HCT116 (cell line): ENCODE data around the gene CAP1. TPM values are rescaled to one million over a fixed set of nuclear protein-coding genes. Genes with fewer than 3 reads are reported as not detected.

Source experiments
- ATAC-seq: fragments of 200-7000 bp; cut with Tn5 transposase; 2 replicates; pipeline ENCODE4 v1.9.1; 2020; ENCODE audit warnings: mild to moderate bottlenecking, moderate library complexity
- BruUV-seq: library from RNA; stranded (reverse); fragments of 400-500 nt; replicated peaks from 2 replicates; lab custom pipeline; 2021; lab: Mats Ljungman, UMichigan
- CTCF ChIA-PET: fragments of 300-600 bp; sonication (Branson Sonifier 250); formaldehyde crosslinking; loops from one replicate; lab custom pipeline; 2021; ENCODE audit warnings: antibody characterized with exemption; lab: Charles Lee
- POLR2A ChIA-PET: fragments of 300-600, 350-600 bp; sonication (Branson Sonifier 250); formaldehyde crosslinking; loops from one replicate; lab custom pipeline; 2021; ENCODE audit warnings: antibody characterized with exemption; lab: Charles Lee
- RAD21 ChIA-PET, 2 experiments: fragments of 300-600 bp; sonication (Branson Sonifier 250); formaldehyde crosslinking; loops; one replicate each; lab custom pipeline; 2023; ENCODE audit warnings: low total read pairs in 2 of 2; ENCODE audit not compliant: uncharacterized antibody in 2 of 2, unreplicated experiment in 2 of 2, low non-redundant PET in 1 of 2; lab: Charles Lee
- DNase-seq: peaks from one replicate; pipeline ENCODE4 v3.0.0-alpha.2; 2010; ENCODE audit warnings: low read depth, low spot score
- H2AFZ ChIP-seq: fragments of 200-600 bp; shearing (Covaris generic), sonication (generic); 2 replicates; pipeline ENCODE4 v1.6.1; 2017; ENCODE audit warnings: low read depth, mixed run types, mixed read lengths, antibody characterized with exemption, low read length; ENCODE audit not compliant: poor library complexity, severe bottlenecking
- H3K27ac ChIP-seq: 2 replicates; pipeline ENCODE4 v1.5.1; 2012; ENCODE audit warnings: low read depth, low read length
- H3K27me3 ChIP-seq: fragments of 200-600 bp; sonication (generic); 2 replicates; pipeline ENCODE4 v1.6.1; 2016; ENCODE audit warnings: mixed run types, low read length, mixed read lengths; ENCODE audit not compliant: insufficient read depth
- H3K36me3 ChIP-seq, 2 experiments: fragments of 200-500 bp in 1 of 2; fragments of 200-600 bp in 1 of 2; sonication (Bioruptor generic) in 1 of 2; sonication (generic) in 1 of 2; 2 replicates each; pipeline versions ENCODE4 v1.5.1 to v1.6.1; 2014 to 2016; ENCODE audit warnings: low read length in 2 of 2, inconsistent platforms in 1 of 2, mixed read lengths in 1 of 2, mixed run types in 1 of 2; ENCODE audit not compliant: insufficient read depth in 2 of 2, control insufficient read depth in 1 of 2
- H3K4me1 ChIP-seq, 2 experiments: fragments of 200-600 bp in 1 of 2; sonication (generic) in 1 of 2; 2 replicates each; pipeline versions ENCODE4 v1.5.1 to v1.6.1; 2012 to 2017; ENCODE audit warnings: low read length in 2 of 2, inconsistent platforms in 1 of 2, mild to moderate bottlenecking in 1 of 2, mixed read lengths in 1 of 2, mixed run types in 1 of 2, moderate library complexity in 1 of 2; ENCODE audit not compliant: insufficient read depth in 2 of 2, control insufficient read depth in 1 of 2
- H3K4me2 ChIP-seq: fragments of 200-600 bp; sonication (generic); 2 replicates; pipeline ENCODE4 v1.6.1; 2017; ENCODE audit warnings: mixed run types, low read length, mixed read lengths
- H3K4me3 ChIP-seq, 2 experiments: fragments of 200-600 bp in 1 of 2; sonication (generic) in 1 of 2; replicated peaks in 1 of 2; 2 replicates each; pipeline ENCODE4 v1.5.1; 2011 to 2016; ENCODE audit warnings: low read length in 2 of 2, control low read depth in 1 of 2, low read depth in 1 of 2, mild to moderate bottlenecking in 1 of 2, mixed read lengths in 1 of 2, mixed run types in 1 of 2
- H3K79me2 ChIP-seq: fragments of 200-600 bp; sonication (generic); 2 replicates; pipeline ENCODE4 v1.6.1; 2017; ENCODE audit warnings: mild to moderate bottlenecking, mixed run types, low read length, moderate library complexity, mixed read lengths; ENCODE audit not compliant: insufficient read depth
- H3K9ac ChIP-seq: fragments of 200-600 bp; sonication (generic); 2 replicates; pipeline ENCODE4 v1.6.1; 2016; ENCODE audit warnings: low read length, mixed read lengths
- H3K9me2 ChIP-seq: fragments of 200-600 bp; sonication (generic), shearing (Covaris generic); 2 replicates; pipeline ENCODE4 v1.6.1; 2017; ENCODE audit warnings: mixed run types, mild to moderate bottlenecking, moderate library complexity; ENCODE audit not compliant: insufficient read depth
- H3K9me3 ChIP-seq, 2 experiments: fragments of 200-500 bp in 1 of 2; fragments of 200-600 bp in 1 of 2; sonication (Bioruptor generic) in 1 of 2; sonication (generic) in 1 of 2; 2 replicates each; pipeline ENCODE4 v1.6.1; 2014 to 2017; ENCODE audit warnings: low read length in 2 of 2, mixed read lengths in 2 of 2, inconsistent platforms in 1 of 2, low read depth in 1 of 2, mild to moderate bottlenecking in 1 of 2, mixed run types in 1 of 2, moderate library complexity in 1 of 2; ENCODE audit not compliant: control insufficient read depth in 1 of 2, insufficient read depth in 1 of 2
- H4K20me1 ChIP-seq: fragments of 200-600 bp; sonication (generic), shearing (Covaris generic); 2 replicates; pipeline ENCODE4 v1.6.1; 2017; ENCODE audit warnings: mixed run types, mild to moderate bottlenecking, moderate library complexity; ENCODE audit not compliant: insufficient read depth
- EGR1 ChIP-seq: IDR thresholded peaks from 2 replicates; pipeline ENCODE4 v1.6.1; 2012; ENCODE audit warnings: low read depth
- EZH2phosphoT487 ChIP-seq: fragments of 200-600 bp; IDR thresholded peaks from 2 replicates; pipeline ENCODE4 v1.6.1; 2018; ENCODE audit warnings: antibody characterized with exemption, borderline replicate concordance
- RAD21 ChIP-seq: IDR thresholded peaks from 2 replicates; pipeline ENCODE4 v1.6.1; 2012; ENCODE audit warnings: low read depth, mild to moderate bottlenecking
- TCF7L2 ChIP-seq: IDR thresholded peaks from 2 replicates; pipeline ENCODE4 v1.7.0; 2011; ENCODE audit warnings: borderline replicate concordance, inconsistent platforms; ENCODE audit not compliant: insufficient read depth, insufficient read length; ENCODE audit errors: extremely low read depth
- ZNF274 ChIP-seq: fragments of 200-500 bp; sonication (Bioruptor generic); IDR thresholded peaks from 2 replicates; pipeline ENCODE4 v1.6.1; 2014; ENCODE audit warnings: mild to moderate bottlenecking, low read depth, low read length, inconsistent platforms
- intact Hi-C: fragments of 100-400 bp; cut with micrococcal nuclease; formaldehyde crosslinking; loops from 2 replicates; pipeline ENCODE4 v1.10.0; 2022
- total RNA-seq: library from RNA; stranded (reverse); gene quantifications from one replicate; pipeline ENCODE4 v1.2.1, GENCODE V29; 2021; ENCODE audit not compliant: unreplicated experiment
- TF ChIP-seq, protein P1 (sequence below), 3 experiments: fragments of 200-600 bp in 1 of 3; sonication (generic) in 1 of 3; IDR thresholded peaks in 2 of 3; conservative IDR thresholded peaks in 1 of 3; 2 replicates each; pipeline ENCODE4 v1.5.1; 2012 to 2017; ENCODE audit warnings: low read depth in 2 of 3, low read length in 2 of 3, antibody characterized with exemption in 1 of 3, borderline replicate concordance in 1 of 3, control low read depth in 1 of 3, mild to moderate bottlenecking in 1 of 3, mixed read lengths in 1 of 3, mixed run types in 1 of 3, moderate library complexity in 1 of 3; ENCODE audit not compliant: insufficient read depth in 1 of 3

The CAP1 gene
- total RNA-seq, 1 experiment from 2014 or later = 274 TPM

DNA sequence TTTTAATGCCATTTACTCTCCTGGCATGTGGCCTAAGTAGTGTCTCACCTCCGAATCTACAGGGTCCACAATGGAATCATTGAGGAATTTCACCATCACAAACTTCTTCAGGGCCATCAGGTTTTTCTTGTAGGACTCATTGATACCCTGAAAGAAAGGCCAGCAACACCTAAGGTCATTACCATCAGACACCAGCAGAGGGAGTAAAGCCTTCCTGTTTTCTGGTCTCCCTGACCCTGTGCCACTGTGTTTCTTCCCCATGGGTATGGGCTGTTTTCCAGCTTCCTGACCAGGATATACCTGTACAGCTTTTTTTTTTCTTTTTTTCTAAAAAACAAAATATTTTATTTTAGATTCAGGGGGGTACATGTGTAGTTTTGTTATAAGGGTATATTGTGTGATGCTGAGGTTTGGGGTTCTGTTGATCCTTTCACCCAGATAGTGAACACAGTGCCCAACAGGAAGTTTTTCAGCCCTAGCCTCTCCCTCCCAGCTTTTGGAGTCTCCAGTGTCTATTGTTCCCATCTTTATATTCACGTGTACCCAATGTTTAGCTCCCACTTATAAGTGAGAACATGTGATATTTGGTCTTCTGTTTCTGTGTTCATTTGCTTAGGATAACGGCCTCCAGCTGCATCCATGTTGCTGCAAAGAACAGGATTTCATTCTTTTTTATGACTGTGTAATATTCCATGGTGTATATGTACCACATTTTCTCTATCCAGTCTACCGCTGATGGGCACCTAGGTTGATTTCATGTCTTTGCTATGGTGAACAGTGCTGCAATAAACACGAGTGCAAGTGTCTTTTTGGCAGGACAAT, 38.2 kb downstream of the CAP1 start:
- Histone ChIP-seq H2AFZ (no peak overlapping the region), H3K4me1 (no peaks in the 10 kb centered on the region), H3K27ac (no peak overlapping the region), H3K36me3 (peaks cover 26 to 30% of the 10 kb centered on the region in 2 experiments), H3K9me2 (no peaks in the 10 kb centered on the region), H4K20me1 (no peaks in the 10 kb centered on the region), H3K4me3 (no peak overlapping the region), H3K79me2 (no peaks in the 10 kb centered on the region), H3K4me2 (no peak overlapping the region), H3K27me3 (no peaks in the 10 kb centered on the region), H3K9ac (no peak overlapping the region), H3K9me3 (no peaks in the 10 kb centered on the region)
- ATAC-seq (peak; percentile 89), DNase-seq (peak; percentile 41)
- no TSS peak for BruUV-seq
- intact Hi-C loops = loop anchor here (1.0 to 5.0 kb wide), 3 partner anchors 239 to 326 kb away; partner anchors contain the start of gene COL9A2
- POLR2A ChIA-PET = interaction anchor here (0.6 kb wide), 1 partner anchor 268 kb away, joined by 3 read pairs; no protein-coding TSS in a partner anchor
- RAD21 ChIA-PET = interaction anchor here (0.7 to 1.3 kb wide), 3 partner anchors 259 to 269 kb away, joined by 3 to 6 read pairs (median 5); no protein-coding TSS in a partner anchor
- CTCF ChIA-PET = interaction anchor here (1.0 to 5.2 kb wide), 4 partner anchors 65 to 326 kb away, joined by 4 to 40 read pairs (median 7); no protein-coding TSS in a partner anchor
- TF ChIP-seq RAD21 (peak; percentile 70), EZH2phosphoT487 (no peak), EGR1 (no peak), ZNF274 (no peak), TCF7L2 (no peak)
- TF ChIP-seq, protein P1, sequence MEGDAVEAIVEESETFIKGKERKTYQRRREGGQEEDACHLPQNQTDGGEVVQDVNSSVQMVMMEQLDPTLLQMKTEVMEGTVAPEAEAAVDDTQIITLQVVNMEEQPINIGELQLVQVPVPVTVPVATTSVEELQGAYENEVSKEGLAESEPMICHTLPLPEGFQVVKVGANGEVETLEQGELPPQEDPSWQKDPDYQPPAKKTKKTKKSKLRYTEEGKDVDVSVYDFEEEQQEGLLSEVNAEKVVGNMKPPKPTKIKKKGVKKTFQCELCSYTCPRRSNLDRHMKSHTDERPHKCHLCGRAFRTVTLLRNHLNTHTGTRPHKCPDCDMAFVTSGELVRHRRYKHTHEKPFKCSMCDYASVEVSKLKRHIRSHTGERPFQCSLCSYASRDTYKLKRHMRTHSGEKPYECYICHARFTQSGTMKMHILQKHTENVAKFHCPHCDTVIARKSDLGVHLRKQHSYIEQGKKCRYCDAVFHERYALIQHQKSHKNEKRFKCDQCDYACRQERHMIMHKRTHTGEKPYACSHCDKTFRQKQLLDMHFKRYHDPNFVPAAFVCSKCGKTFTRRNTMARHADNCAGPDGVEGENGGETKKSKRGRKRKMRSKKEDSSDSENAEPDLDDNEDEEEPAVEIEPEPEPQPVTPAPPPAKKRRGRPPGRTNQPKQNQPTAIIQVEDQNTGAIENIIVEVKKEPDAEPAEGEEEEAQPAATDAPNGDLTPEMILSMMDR (IDR thresholded peaks at IDR 0.05 in 2 of 3, conservative IDR thresholded peaks at IDR 0.05 in 1 of 3; ENCODE audit: borderline replicate concordance in 1 of 3, insufficient read depth in 1 of 3, low read depth in 2 of 3, low read length in 2 of 3) = peak; percentile 63 to 81 (median 71); a peak in 5 of 6 replicates
